Activated T-cell treated with anti-CD3 and anti-CD28 coated beads, Interleukin-2, amount 50 U/mL, for 48 hours (primary cell): ENCODE results near the gene ALDH1A2.
"Not testable (repeated sequence)": the region's sequence is repeated elsewhere in the genome, so short reads cannot be mapped to it uniquely, and the experiment has no call there.

Source experiments
- DNase-seq, 2 experiments: peaks; one replicate each; pipeline ENCODE4 v3.0.0-alpha.2; 2020

Gene ALDH1A2

GRCh38 chr15:58066042-58066867 is 744 bp upstream of the ALDH1A2 start:
- peak; percentile 72 to 75 for DNase-seq

- DNase-seq = peak; percentile 24 to 29
Measured at GRCh38 chr15:58064980-58065444, 499 bp downstream of the ALDH1A2 start.

- DNase-seq = no peak
Measured at GRCh38 chr15:58064082-58064979, 1.2 kb downstream of the ALDH1A2 start.

GRCh38 chr15:58063614-58064013 is 1.9 kb downstream of the ALDH1A2 start:
- no peak for DNase-seq

- DNase-seq = no peak
Measured at GRCh38 chr15:58062983-58063382, 2.5 kb downstream of the ALDH1A2 start.

- DNase-seq = no peak
Measured at GRCh38 chr15:58062175-58062574, 3.3 kb downstream of the ALDH1A2 start.

- DNase-seq = no peak
Measured at GRCh38 chr15:58060575-58060974, 4.9 kb downstream of the ALDH1A2 start.

- DNase-seq = no peak
Measured at GRCh38 chr15:58058729-58059128, 6.8 kb downstream of the ALDH1A2 start.

- no peak for DNase-seq
Measured at GRCh38 chr15:58058073-58058472, 7.4 kb downstream of the ALDH1A2 start.

GRCh38 chr15:58057559-58057958 is 8.0 kb downstream of the ALDH1A2 start:
- no peak for DNase-seq

GRCh38 chr15:58056015-58056414 is 9.5 kb downstream of the ALDH1A2 start:
- no peak for DNase-seq

- DNase-seq = no peak
Measured at GRCh38 chr15:58053315-58054153, 12.0 kb downstream of the ALDH1A2 start.

GRCh38 chr15:58052334-58052733 is 13.2 kb downstream of the ALDH1A2 start:
- no peak for DNase-seq

GRCh38 chr15:58049520-58050227 is 15.8 kb downstream of the ALDH1A2 start:
- DNase-seq = no peak

- no peak for DNase-seq
Measured at GRCh38 chr15:58048261-58048660, 17.2 kb downstream of the ALDH1A2 start.

GRCh38 chr15:58047149-58047548 is 18.4 kb downstream of the ALDH1A2 start:
- no peak for DNase-seq

- DNase-seq = no peak
Measured at GRCh38 chr15:58046467-58046866, 19.0 kb downstream of the ALDH1A2 start.

- not testable (repeated sequence) for DNase-seq
Measured at GRCh38 chr15:58045376-58045775, 20.1 kb downstream of the ALDH1A2 start.

- DNase-seq = no peak
Measured at GRCh38 chr15:58044551-58044950, 21.0 kb downstream of the ALDH1A2 start.

GRCh38 chr15:58043192-58043903 is 22.2 kb downstream of the ALDH1A2 start:
- DNase-seq = peak; percentile 40 to 43

- DNase-seq = no peak
Measured at GRCh38 chr15:58042006-58042405, 23.5 kb downstream of the ALDH1A2 start.
